Right cardiac atrium (tissue), 5 donors: ENCODE data around the gene TTC13. TPM values are rescaled to one million over a fixed set of nuclear protein-coding genes. Genes with fewer than 3 reads are reported as not detected.

Experiments used
- ATAC-seq, 2 donors: fragments of 200-7000 bp; cut with Tn5 transposase; one replicate each; pipeline versions ENCODE4 v1.8.0 to v1.9.1; 2020; ENCODE audit warnings: moderate library complexity in 2 of 2, mild to moderate bottlenecking in 1 of 2
- DNase-seq, 3 donors: peaks; one replicate each; pipeline ENCODE4 v3.0.0-alpha.2; 2020
- H3K27ac ChIP-seq: one replicate; pipeline ENCODE4 v1.5.1; 2013; ENCODE audit warnings: mild to moderate bottlenecking, low read length, control low read depth, moderate library complexity
- H3K27me3 ChIP-seq: one replicate; pipeline ENCODE4 v1.6.1; 2013; ENCODE audit not compliant: control insufficient read depth, insufficient read depth
- H3K4me1 ChIP-seq: one replicate; pipeline ENCODE4 v1.6.1; 2013; ENCODE audit warnings: low read length; ENCODE audit not compliant: control insufficient read depth, insufficient read depth
- H3K4me3 ChIP-seq: one replicate; pipeline ENCODE4 v1.5.1; 2013; ENCODE audit warnings: low read length, control low read depth
- H3K9me3 ChIP-seq: one replicate; pipeline ENCODE4 v1.6.1; 2013; ENCODE audit warnings: low read length; ENCODE audit not compliant: control insufficient read depth
- WGBS: extraction: QIAGEN DNeasy Blood & Tissue Kit; methylation state at CpG from one replicate; pipeline ENCODE4 v1.1.7; 2013; 5-methylcytosine and 5-hydroxymethylcytosine counted together
- intact Hi-C, 4 donors: fragments of 100-400 bp; cut with DNase I; formaldehyde crosslinking; loops; one replicate each; pipeline versions ENCODE4 v1.11.0 to v1.14.0; 2022 to 2023
- polyA plus RNA-seq: library from polyadenylated mRNA; stranded (reverse); fragments of 200-250 nt; gene quantifications from one replicate; pipeline ENCODE4 v1.2.3, GENCODE V29; 2013
- total RNA-seq, 4 donors: library from RNA; stranded (reverse); fragmentation: NEBNext Ultra II Directional; extraction: Animal tissue kit (Norgen Biotek cat#: 25700); gene quantifications; one replicate each; pipeline ENCODE4 v1.2.1, GENCODE V29; 2021
- donor health status: healthy with polysubstance abuse.
- donor health status: DM: no; HTN: yes; CAD: no.
- donor health status: DM: no; HTN: no; CAD: no.
- donor health status: DM: no; HTN: yes; CAD: no; lungs with severe emphysema.
- donor health status: DM: yes; HTN: yes; CAD: no.

The TTC13 gene
- total and polyA plus RNA-seq, 5 donors = 4.5 to 8.6 (median 6.5) TPM

DNA sequence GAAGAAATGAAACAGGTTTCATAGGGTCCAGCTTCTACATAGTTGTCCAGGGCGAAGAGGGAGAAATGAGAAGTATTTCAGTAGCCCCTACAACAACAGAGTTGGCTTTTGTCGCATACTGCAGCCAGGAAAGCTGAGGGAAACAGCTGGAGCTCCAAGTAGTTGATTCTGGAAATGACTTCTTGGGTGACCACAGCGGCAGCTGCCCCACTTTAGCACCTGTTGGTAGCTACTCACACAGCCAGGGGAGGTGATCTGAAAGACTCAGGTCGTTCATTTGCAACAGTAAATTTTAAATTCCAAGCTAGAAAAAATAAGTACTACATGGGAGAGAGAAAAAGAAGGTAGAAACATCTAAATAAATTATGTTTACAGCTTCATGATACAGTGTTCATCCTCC is 2.3 kb downstream of the TTC13 start:
- intact Hi-C loops = no loop called here
- no peak overlapping the region for H3K4me3 ChIP-seq
- H3K27ac ChIP-seq = no peak overlapping the region
- H3K9me3 ChIP-seq = no peaks in the 10 kb centered on the region
- DNase-seq = no peak
- WGBS = 89% methylated on average over 4 of the region's 4 CpGs
- no peak for ATAC-seq
- H3K4me1 ChIP-seq = no peaks in the 10 kb centered on the region
- no peaks in the 10 kb centered on the region for H3K27me3 ChIP-seq

DNA sequence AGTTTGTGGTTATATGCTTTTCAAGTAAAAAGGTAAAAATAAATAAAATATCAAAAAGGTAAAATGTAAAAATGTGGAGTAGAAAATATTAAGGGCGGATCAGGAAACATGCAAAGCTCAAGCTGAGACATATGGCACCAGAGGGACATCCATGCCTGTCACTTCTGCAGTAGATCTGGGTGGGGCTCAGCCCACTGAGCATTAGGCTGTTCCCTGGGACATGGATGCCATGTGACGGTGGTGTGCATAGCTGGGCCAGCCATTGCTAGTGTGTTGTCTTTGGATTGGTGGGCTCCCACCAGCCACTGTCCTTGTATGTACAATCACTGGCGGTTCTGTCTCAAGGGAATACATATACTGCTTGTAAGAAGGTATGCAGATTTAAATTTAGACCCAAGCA is 3.0 kb downstream of the TTC13 start:
- intact Hi-C loops = no loop called here
- no peak overlapping the region for H3K4me3 ChIP-seq

DNA sequence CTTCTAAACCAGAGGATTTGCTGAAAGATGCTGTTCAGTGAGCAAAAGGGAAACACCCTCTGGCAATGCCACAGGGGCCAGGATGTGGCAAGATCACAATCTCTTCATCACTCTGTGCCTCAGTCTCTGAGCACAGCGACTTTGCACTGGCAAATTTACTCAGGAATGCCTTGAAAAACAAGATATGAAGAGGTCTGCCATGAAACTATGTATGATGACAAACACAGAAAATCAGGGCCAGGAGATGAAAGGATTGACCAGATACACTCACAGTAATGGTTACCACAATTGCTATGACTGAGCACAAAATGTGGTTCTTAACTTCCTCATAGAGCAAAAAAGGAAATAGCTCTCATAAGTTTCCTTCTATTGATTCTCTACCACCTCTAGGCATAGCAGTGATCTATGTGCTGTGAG is 5.8 kb downstream of the TTC13 start:
- 67% methylated on average over 1 of the region's 1 CpG for WGBS
- DNase-seq (no peak), ATAC-seq (no peak)
- H3K4me1 ChIP-seq = no peaks in the 10 kb centered on the region
- H3K4me3 ChIP-seq = no peak overlapping the region
- intact Hi-C loops = no loop called here
- H3K9me3 ChIP-seq = no peaks in the 10 kb centered on the region
- H3K27ac ChIP-seq = no peak overlapping the region
- H3K27me3 ChIP-seq = no peaks in the 10 kb centered on the region

More for the DNA sequence above, 3.0 kb downstream of the TTC13 start:
- WGBS = 80% methylated on average over 3 of the region's 3 CpGs
- DNase-seq = no peak
- Histone ChIP-seq H3K4me1 (no peaks in the 10 kb centered on the region), H3K9me3 (no peaks in the 10 kb centered on the region), H3K27me3 (no peaks in the 10 kb centered on the region), H3K27ac (no peak overlapping the region)
- ATAC-seq = no peak

DNA sequence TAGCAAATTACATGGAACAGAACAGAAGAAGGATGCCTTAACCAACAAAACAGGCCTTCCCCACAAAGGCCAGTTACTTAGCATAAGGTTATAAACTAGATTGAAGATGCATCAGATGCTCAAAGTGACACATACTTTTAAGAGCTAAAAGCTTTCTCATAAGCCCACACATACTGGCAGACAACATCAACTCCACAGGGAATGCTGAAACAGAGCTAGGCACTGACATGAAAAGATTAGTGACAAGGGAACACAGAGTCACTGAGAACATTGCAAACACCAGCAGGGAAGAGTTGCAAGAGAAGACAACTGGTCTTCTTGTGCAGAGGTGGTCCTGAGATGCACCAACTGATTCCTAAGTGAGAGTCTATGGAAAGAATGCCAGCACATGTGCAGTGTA is 6.9 kb downstream of the TTC13 start:
- Histone ChIP-seq H3K27me3 (no peaks in the 10 kb centered on the region), H3K27ac (no peak overlapping the region), H3K9me3 (no peaks in the 10 kb centered on the region), H3K4me3 (no peak overlapping the region), H3K4me1 (no peaks in the 10 kb centered on the region)
- no peak for ATAC-seq
- no peak for DNase-seq
- intact Hi-C loops = no loop called here

DNA sequence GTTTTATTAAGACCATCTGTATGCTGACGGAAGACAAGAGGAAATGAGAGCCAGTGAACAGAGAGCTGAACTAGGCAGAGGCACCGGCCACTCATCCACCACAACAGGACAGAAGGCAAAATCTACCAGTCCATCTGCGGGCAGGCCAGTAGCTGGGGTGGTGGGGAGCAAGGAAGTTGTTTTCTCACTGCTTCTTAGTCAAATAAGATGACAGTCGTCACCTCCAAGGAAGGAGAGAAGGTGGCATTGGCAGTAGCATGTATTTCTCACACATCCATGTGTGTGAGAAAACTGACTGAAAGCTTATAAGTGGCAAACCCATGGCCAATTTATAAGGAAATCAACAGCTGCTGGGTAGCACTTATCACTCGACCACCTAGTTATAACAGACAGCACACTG is 8.2 kb downstream of the TTC13 start:
- ATAC-seq (no peak), DNase-seq (no peak)
- H3K4me1 ChIP-seq = no peaks in the 10 kb centered on the region
- WGBS = 87% methylated on average over 5 of the region's 5 CpGs
- intact Hi-C loops = no loop called here
- no peak overlapping the region for H3K27ac ChIP-seq
- H3K27me3 ChIP-seq = no peaks in the 10 kb centered on the region
- no peaks in the 10 kb centered on the region for H3K9me3 ChIP-seq
- no peak overlapping the region for H3K4me3 ChIP-seq

DNA sequence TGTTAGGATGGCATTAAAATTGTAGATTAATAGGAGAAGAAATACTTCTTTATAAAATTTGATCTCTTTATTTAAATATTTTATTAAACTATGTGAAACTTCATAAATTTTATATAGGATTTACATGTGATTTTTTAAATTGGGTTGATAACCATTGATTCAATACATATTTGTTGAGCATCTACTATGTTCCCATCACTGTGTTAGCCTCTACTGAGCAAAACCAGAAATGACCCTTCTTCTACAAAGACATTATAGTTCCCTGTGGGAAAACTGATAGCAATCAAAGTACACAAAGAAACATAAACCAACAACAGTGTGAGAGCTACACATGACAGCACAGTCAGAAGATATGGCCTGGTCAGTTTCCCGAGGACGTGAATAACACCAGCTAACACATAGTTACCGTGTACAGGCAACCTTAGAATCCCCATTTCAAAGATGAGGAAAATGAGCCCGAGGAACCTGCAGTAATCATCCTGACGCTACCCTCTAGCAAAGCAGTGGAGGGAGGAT is 12.2 kb downstream of the TTC13 start:
- Histone ChIP-seq H3K9me3 (no peaks in the 10 kb centered on the region), H3K4me1 (no peaks in the 10 kb centered on the region), H3K27ac (no peak overlapping the region), H3K4me3 (no peak overlapping the region), H3K27me3 (no peaks in the 10 kb centered on the region)
- ATAC-seq (no peak), DNase-seq (no peak)
- WGBS = 91% methylated on average over 5 of the region's 5 CpGs
- intact Hi-C loops = no loop called here

DNA sequence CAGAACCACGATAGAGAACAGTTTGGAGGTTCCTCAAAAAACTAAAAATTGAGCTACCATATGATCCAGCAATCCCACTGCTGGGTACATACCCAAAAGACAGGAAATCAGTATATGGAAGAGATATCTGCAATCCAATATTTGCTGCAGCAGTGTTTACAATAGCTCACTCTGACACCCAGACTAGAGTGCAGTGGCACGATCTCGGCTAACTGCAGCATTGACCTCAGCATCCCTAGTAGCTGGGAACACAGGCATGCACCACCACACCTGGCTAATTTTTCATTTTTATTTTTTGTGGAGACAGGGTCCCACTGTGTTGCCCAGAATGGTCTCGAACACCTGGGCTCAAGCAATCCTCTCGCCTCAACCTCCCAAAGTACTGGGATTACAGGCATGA is 13.1 kb downstream of the TTC13 start:
- intact Hi-C loops = no loop called here
- ATAC-seq (no peak), DNase-seq (no peak)
- Histone ChIP-seq H3K27me3 (no peaks in the 10 kb centered on the region), H3K4me1 (no peaks in the 10 kb centered on the region), H3K9me3 (no peaks in the 10 kb centered on the region), H3K27ac (no peak overlapping the region), H3K4me3 (no peak overlapping the region)
- 95% methylated on average over 5 of the region's 5 CpGs for WGBS

DNA sequence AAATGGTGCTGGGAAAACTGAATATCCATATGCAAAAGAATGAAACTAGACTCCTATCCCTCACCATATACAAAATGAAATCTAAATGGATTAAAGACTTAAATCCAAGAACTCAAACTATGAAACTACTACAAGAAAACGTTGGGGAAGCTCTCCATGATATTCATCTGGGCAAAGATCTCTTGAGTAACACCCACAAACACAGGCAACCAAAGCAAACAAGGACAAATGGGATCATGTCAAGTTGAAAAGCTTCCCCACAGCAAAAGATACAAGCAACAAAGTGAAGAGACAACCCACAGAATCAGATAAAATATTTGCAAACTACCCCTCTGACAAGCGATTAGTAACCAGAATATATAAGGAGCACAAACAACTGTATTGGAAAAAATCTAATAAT is 13.8 kb downstream of the TTC13 start:
- WGBS = 46% methylated on average over 2 of the region's 2 CpGs
- Histone ChIP-seq H3K27ac (no peak overlapping the region), H3K4me1 (no peaks in the 10 kb centered on the region), H3K27me3 (no peaks in the 10 kb centered on the region), H3K4me3 (no peak overlapping the region), H3K9me3 (no peaks in the 10 kb centered on the region)
- intact Hi-C loops = no loop called here
- ATAC-seq (no peak), DNase-seq (no peak)

DNA sequence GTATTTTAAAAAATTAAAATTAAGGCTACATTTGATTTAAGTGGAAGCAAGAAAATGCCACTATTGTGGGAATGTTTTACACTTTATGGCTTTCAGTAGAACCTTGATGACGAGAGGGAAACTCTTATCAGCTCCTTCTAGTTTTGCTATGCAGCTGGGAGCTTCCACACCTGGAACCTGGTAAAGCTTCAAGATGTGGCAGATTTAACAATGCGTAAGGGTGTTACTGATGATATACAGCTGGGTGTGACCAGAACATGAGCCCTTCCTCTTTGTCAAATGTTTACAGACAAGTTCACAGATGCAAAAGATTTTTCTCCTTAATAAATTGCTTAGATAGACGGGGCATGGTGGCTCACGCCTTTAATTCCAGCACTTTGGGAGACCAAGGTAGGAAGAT is 20.3 kb downstream of the TTC13 start:
- ATAC-seq = no peak
- DNase-seq = no peak
- Histone ChIP-seq H3K27ac (no peak overlapping the region), H3K4me3 (no peak overlapping the region), H3K9me3 (no peaks in the 10 kb centered on the region), H3K4me1 (no peaks in the 10 kb centered on the region), H3K27me3 (no peaks in the 10 kb centered on the region)
- 96% methylated on average over 4 of the region's 4 CpGs for WGBS
- intact Hi-C loops = no loop called here

DNA sequence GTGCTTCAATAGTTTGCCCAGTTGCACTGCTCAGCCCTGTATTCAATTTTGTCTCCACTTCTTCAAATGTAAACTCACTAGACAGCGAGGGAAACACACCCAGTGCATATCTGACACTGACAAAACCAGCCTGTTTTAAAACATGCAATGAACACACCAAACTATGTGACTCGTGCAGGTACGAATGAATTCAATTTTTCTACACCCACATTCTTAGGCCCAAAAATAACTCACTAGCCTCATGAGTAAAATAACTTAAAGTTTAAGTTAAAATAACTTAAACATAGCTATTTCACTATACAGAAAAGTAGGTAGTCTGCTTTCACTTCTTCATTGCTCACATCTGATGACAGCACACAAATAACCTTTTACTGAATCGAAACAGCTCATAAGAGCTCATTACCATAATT is 21.1 kb downstream of the TTC13 start:
- Histone ChIP-seq H3K9me3 (no peaks in the 10 kb centered on the region), H3K4me3 (no peak overlapping the region), H3K27me3 (no peaks in the 10 kb centered on the region), H3K27ac (no peak overlapping the region), H3K4me1 (no peaks in the 10 kb centered on the region)
- no peak for DNase-seq
- 94% methylated on average over 4 of the region's 4 CpGs for WGBS
- intact Hi-C loops = no loop called here
- no peak for ATAC-seq

DNA sequence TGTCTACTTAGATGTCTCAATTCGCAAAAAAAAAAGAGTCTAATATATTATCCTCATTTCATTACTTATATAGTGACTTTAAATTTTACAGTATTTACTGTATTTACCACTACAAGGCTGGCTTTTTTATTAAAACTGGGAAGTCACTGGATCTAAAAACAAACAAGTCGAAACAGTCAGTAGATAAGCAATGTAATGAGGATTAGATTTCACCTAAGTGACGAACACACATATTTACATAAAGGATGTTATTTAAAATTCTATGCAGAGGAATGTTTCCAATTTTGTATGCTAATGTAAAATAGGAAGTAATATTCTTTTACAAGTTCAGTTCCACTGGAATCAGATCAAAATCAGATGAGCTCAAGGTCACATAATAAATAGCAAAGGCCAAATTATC is 28.3 kb downstream of the TTC13 start:
- Histone ChIP-seq H3K4me3 (no peak overlapping the region), H3K27ac (no peak overlapping the region), H3K27me3 (no peaks in the 10 kb centered on the region), H3K4me1 (no peaks in the 10 kb centered on the region), H3K9me3 (no peaks in the 10 kb centered on the region)
- ATAC-seq = no peak
- 70% methylated on average over 3 of the region's 3 CpGs for WGBS
- intact Hi-C loops = no loop called here
- DNase-seq = no peak

DNA sequence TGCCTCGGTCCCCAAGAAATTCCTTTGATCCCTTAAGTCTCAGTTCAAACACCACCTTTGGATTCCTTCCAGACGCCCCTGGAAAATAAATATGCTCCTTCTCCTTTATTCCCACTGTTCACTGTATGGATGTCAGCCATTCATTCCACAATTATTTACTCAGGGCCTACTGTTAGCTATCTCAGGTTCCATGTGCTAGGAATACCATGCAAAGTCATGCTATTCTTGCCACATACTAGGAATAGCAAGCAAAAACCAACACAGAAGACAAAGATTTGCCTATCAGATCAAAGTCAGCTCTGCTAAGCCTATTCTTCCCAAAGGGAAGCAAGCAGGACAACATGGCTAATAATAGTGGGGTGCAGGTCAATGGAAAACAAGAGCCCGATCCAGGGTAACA is 29.8 kb downstream of the TTC13 start:
- Histone ChIP-seq H3K27me3 (no peaks in the 10 kb centered on the region), H3K4me1 (no peaks in the 10 kb centered on the region), H3K27ac (no peak overlapping the region), H3K9me3 (no peaks in the 10 kb centered on the region), H3K4me3 (no peak overlapping the region)
- WGBS = 97% methylated on average over 3 of the region's 3 CpGs
- no peak for DNase-seq
- no peak for ATAC-seq
- intact Hi-C loops = no loop called here
